SK-N-MC (cell line): Measurements from ENCODE around the gene SCYGR5.

Experiments
- EZH2 ChIP-seq: fragments of 200-600 bp; sonication (generic); IDR thresholded peaks from one replicate; pipeline ENCODE4 v1.6.1; 2017; ENCODE audit warnings: antibody characterized with exemption
- POLR2AphosphoS5 ChIP-seq: IDR thresholded peaks from 2 replicates; pipeline ENCODE4 v1.6.1; 2012; ENCODE audit warnings: mild to moderate bottlenecking, low read depth, low read length, borderline replicate concordance

- TF ChIP-seq POLR2AphosphoS5, result no peak
- TF ChIP-seq EZH2, result no peak
Observed at GRCh38 chr2:227703961-227704360, 37.4 kb downstream of the SCYGR5 start.
